ENCODE results near the gene MRPL40. TPM values are rescaled to one million over a fixed set of nuclear protein-coding genes. Genes with fewer than 3 reads are reported as not detected.

MRPL40 gene
- total RNA-seq, 1 experiment from 2014 or later, result 40.1 TPM

- Histone ChIP-seq H3K27me3 (ENCODE audit: insufficient read depth, low read length) (no peaks in the 10 kb centered on the region), H3K9me3 (ENCODE audit: control insufficient read depth in 1 of 2, insufficient read depth in 1 of 2, low read depth in 1 of 2, low read length in 2 of 2) (no peaks in the 10 kb centered on the region), H3K4me2 (ENCODE audit: low read length) (no peak overlapping the region), H3K79me2 (ENCODE audit: insufficient read depth, low read length) (peaks cover 96% of the 10 kb centered on the region), H3K27ac (ENCODE audit: low read depth, low read length) (no peak overlapping the region), H3K9ac (ENCODE audit: low read length) (no peak overlapping the region), H3K9me2 (ENCODE audit: insufficient read depth) (no peaks in the 10 kb centered on the region), H3K4me1 (ENCODE audit: control insufficient read depth in 1 of 2, insufficient read depth in 2 of 2, low read length in 2 of 2) (no peaks in the 10 kb centered on the region), H4K20me1 (ENCODE audit: insufficient read depth) (peaks cover 10% of the 10 kb centered on the region), H2AFZ (ENCODE audit: low read depth, low read length, poor library complexity, severe bottlenecking) (no peak overlapping the region), H3K36me3 (ENCODE audit: control insufficient read depth in 1 of 2, insufficient read depth in 2 of 2, low read length in 2 of 2) (no peaks in the 10 kb centered on the region), H3K4me3 (replicated peaks in 1 of 2; ENCODE audit: low read depth in 1 of 2, low read length in 2 of 2) (no peak overlapping the region)
- DNase-seq (ENCODE audit: low read depth, low spot score), result no peak
- BruUV-seq (replicated peaks), result no TSS peak
- intact Hi-C loops (cut with micrococcal nuclease), result no loop called here
- TF ChIP-seq CEBPB (IDR thresholded peaks at IDR 0.05; ENCODE audit: low read depth) (no peak), POLR2A (IDR thresholded peaks at IDR 0.05; ENCODE audit: borderline replicate concordance, extremely low read depth, insufficient read depth, insufficient read length) (no peak), RAD21 (IDR thresholded peaks at IDR 0.05; ENCODE audit: low read depth) (no peak), EGR1 (IDR thresholded peaks at IDR 0.05; ENCODE audit: low read depth) (no peak), POLR2AphosphoS5 (IDR thresholded peaks at IDR 0.05; ENCODE audit: low read depth, low read length) (no peak), EZH2 (IDR thresholded peaks at IDR 0.05) (no peak), EZH2phosphoT487 (IDR thresholded peaks at IDR 0.05; ENCODE audit: borderline replicate concordance) (no peak), ATF3 (IDR thresholded peaks at IDR 0.05) (no peak), JUND (IDR thresholded peaks at IDR 0.05) (no peak), MAX (IDR thresholded peaks at IDR 0.05) (no peak), FOSL1 (IDR thresholded peaks at IDR 0.05; ENCODE audit: low read depth) (no peak), SRF (IDR thresholded peaks at IDR 0.05; ENCODE audit: low read depth) (no peak)
- CTCF ChIA-PET, result no interaction called here
- no peak for ATAC-seq
- POLR2A ChIA-PET, result no interaction called here
- RAD21 ChIA-PET (ENCODE audit: low non-redundant PET in 1 of 2, low total read pairs in 2 of 2, uncharacterized antibody in 2 of 2, unreplicated experiment in 2 of 2), result interaction anchor here in 1 of 2 experiments (0.6 kb wide), 1 partner anchor 176 kb away, joined by 4 read pairs; no protein-coding TSS in a partner anchor
Measured at GRCh38 chr22:19419464-19420178, 12.7 kb upstream of the MRPL40 start.
